GOT3 (cell line): ENCODE results near the gene SPATA31C2.
"Not testable (repeated sequence)": the region's sequence is repeated elsewhere in the genome, so short reads cannot be mapped to it uniquely, and the experiment has no call there.

ENCODE experiments used
- DNase-seq: peaks from one replicate; lab custom pipeline; 2025; ENCODE audit warnings: mixed read lengths; lab: John Stamatoyannopoulos, UW

SPATA31C2 gene

GRCh38 chr9:88138375-88138774 is at the start of gene SPATA31C2:
Gene SPATA31C2 (minus strand): TSS chr9:88138475. CDS start chr9:88138446, 29 bp downstream.
- not testable (repeated sequence) for DNase-seq

GRCh38 chr9:88187631-88188030 is 49.4 kb upstream of the SPATA31C2 start:
- DNase-seq = no peak

- DNase-seq = no peak
Observed at GRCh38 chr9:88186495-88187110, 48.3 kb upstream of the SPATA31C2 start.

- no peak for DNase-seq
Observed at GRCh38 chr9:88184976-88185375, 46.7 kb upstream of the SPATA31C2 start.

GRCh38 chr9:88183798-88184495 is 45.7 kb upstream of the SPATA31C2 start:
- no peak for DNase-seq

GRCh38 chr9:88182501-88182900 is 44.2 kb upstream of the SPATA31C2 start:
- DNase-seq = no peak

GRCh38 chr9:88180081-88180765 is 41.9 kb upstream of the SPATA31C2 start:
- no peak for DNase-seq

GRCh38 chr9:88179062-88179521 is 40.8 kb upstream of the SPATA31C2 start:
- no peak for DNase-seq

- no peak for DNase-seq
Observed at GRCh38 chr9:88178641-88179040, 40.4 kb upstream of the SPATA31C2 start.

- DNase-seq = no peak
Observed at GRCh38 chr9:88177371-88177770, 39.1 kb upstream of the SPATA31C2 start.

GRCh38 chr9:88174324-88174723 is 36.0 kb upstream of the SPATA31C2 start:
- no peak for DNase-seq

GRCh38 chr9:88173378-88173999 is 35.2 kb upstream of the SPATA31C2 start:
- no peak for DNase-seq

GRCh38 chr9:88169700-88170099 is 31.4 kb upstream of the SPATA31C2 start:
- no peak for DNase-seq

- DNase-seq = no peak
Observed at GRCh38 chr9:88168564-88168963, 30.3 kb upstream of the SPATA31C2 start.

- no peak for DNase-seq
Observed at GRCh38 chr9:88166660-88167059, 28.4 kb upstream of the SPATA31C2 start.

GRCh38 chr9:88164850-88165249 is 26.6 kb upstream of the SPATA31C2 start:
- no peak for DNase-seq

- DNase-seq = no peak
Observed at GRCh38 chr9:88161144-88161543, 22.9 kb upstream of the SPATA31C2 start.

- DNase-seq = no peak
Observed at GRCh38 chr9:88143957-88144625, 5.8 kb upstream of the SPATA31C2 start.

GRCh38 chr9:88143179-88143578 is 4.9 kb upstream of the SPATA31C2 start:
- DNase-seq = no peak

- DNase-seq = not testable (repeated sequence)
Observed at GRCh38 chr9:88133552-88133951, 4.7 kb downstream of the SPATA31C2 start.

- DNase-seq = not testable (repeated sequence)
Observed at GRCh38 chr9:88129556-88129955, 8.7 kb downstream of the SPATA31C2 start.
